NB4 (cell line): ENCODE measurements around the gene CEP290.

Experiments
- CTCF ChIP-seq: IDR thresholded peaks from one replicate; pipeline ENCODE4 v1.5.1; 2012; ENCODE audit warnings: low read depth, low read length
- MYC ChIP-seq: IDR thresholded peaks from 2 replicates; pipeline ENCODE4 v1.6.1; 2011; ENCODE audit warnings: low read depth, low read length
- POLR2A ChIP-seq: IDR thresholded peaks from 2 replicates; pipeline ENCODE4 v1.6.1; 2011; ENCODE audit warnings: mild to moderate bottlenecking; ENCODE audit not compliant: insufficient read length; ENCODE audit errors: extremely low read depth

GRCh38 chr12:88035907-88036289 lies 106.0 kb downstream of the CEP290 start:
- TF ChIP-seq POLR2A (no peak), CTCF (no peak), MYC (no peak)
